Smooth muscle cell (in vitro differentiated cells): ENCODE results near the gene HNRNPH2. TPM values are rescaled to one million over a fixed set of nuclear protein-coding genes. Genes with fewer than 3 reads are reported as not detected.

Source experiments
- DNase-seq: peaks from one replicate; lab custom pipeline; 2025; ENCODE audit not compliant: unreplicated experiment; lab: John Stamatoyannopoulos, UW
- H2AFZ ChIP-seq: fragments of 200-600 bp; sonication (generic); 2 replicates; pipeline ENCODE4 v1.6.0; 2016; ENCODE audit warnings: antibody characterized with exemption, low read depth, mild to moderate bottlenecking
- H3F3A ChIP-seq: fragments of 200-600 bp; sonication (generic); 2 replicates; pipeline ENCODE4 v1.6.0; 2017; ENCODE audit warnings: antibody characterized with exemption, low read depth
- H3K27ac ChIP-seq: fragments of 200-600 bp; sonication (generic); 2 replicates; pipeline ENCODE4 v1.5.1; 2016; ENCODE audit warnings: low read depth, mild to moderate bottlenecking
- H3K27me3 ChIP-seq: fragments of 200-600 bp; sonication (generic); 2 replicates; pipeline ENCODE4 v1.6.1; 2016; ENCODE audit warnings: low read depth, mild to moderate bottlenecking
- H3K36me3 ChIP-seq: fragments of 200-600 bp; sonication (generic); 2 replicates; pipeline ENCODE4 v1.5.1; 2016; ENCODE audit warnings: low read depth
- H3K4me1 ChIP-seq: fragments of 200-600 bp; sonication (generic); 2 replicates; pipeline ENCODE4 v1.5.1; 2016; ENCODE audit warnings: low read depth
- H3K4me2 ChIP-seq: fragments of 200-600 bp; sonication (generic); 2 replicates; pipeline ENCODE4 v1.6.0; 2016; ENCODE audit warnings: mild to moderate bottlenecking
- H3K4me3 ChIP-seq: fragments of 200-600 bp; sonication (generic); 2 replicates; pipeline ENCODE4 v1.5.1; 2016; ENCODE audit warnings: mild to moderate bottlenecking
- H3K79me2 ChIP-seq: fragments of 200-600 bp; sonication (generic); 2 replicates; pipeline ENCODE4 v1.6.0; 2016; ENCODE audit warnings: low read depth, mild to moderate bottlenecking
- H3K9ac ChIP-seq: fragments of 200-600 bp; sonication (generic); 2 replicates; pipeline ENCODE4 v1.6.0; 2016; ENCODE audit warnings: low read depth
- H3K9me3 ChIP-seq: fragments of 200-600 bp; sonication (generic); replicated peaks from 2 replicates; pipeline ENCODE4 v1.5.1; 2016; ENCODE audit warnings: low read depth
- H4K20me1 ChIP-seq: fragments of 200-600 bp; sonication (generic); 2 replicates; pipeline ENCODE4 v1.6.0; 2016; ENCODE audit warnings: low read depth
- CTCF ChIP-seq: fragments of 200-600 bp; sonication (generic); IDR thresholded peaks from 2 replicates; pipeline ENCODE4 v1.5.1; 2017; ENCODE audit warnings: borderline replicate concordance, mild to moderate bottlenecking, antibody characterized with exemption; ENCODE audit not compliant: insufficient read depth, poor library complexity, severe bottlenecking
- WGBS: methylation state at CpG from one replicate; pipeline ENCODE4 v1.1.7; 2016; ENCODE audit warnings: low lambda C conversion rate; 5-methylcytosine and 5-hydroxymethylcytosine counted together
- polyA plus RNA-seq: library from polyadenylated mRNA; unstranded; fragments of >200 nt; fragmentation: Nextera tagmentation; extraction: Ambion mirVana; gene quantifications from 2 replicates; pipeline ENCODE4 v1.2.1, GENCODE V29; 2016
- total RNA-seq: library from RNA; depleted of rRNA; stranded (reverse); fragments of >200 nt; gene quantifications from 2 replicates; pipeline ENCODE4 v1.2.3, GENCODE V29; 2014

HNRNPH2 gene
- total and polyA plus RNA-seq, 2 experiments from 2014 or later = 56.4 to 79.9 TPM

GRCh38 chrX:101427954-101428353, 19.9 kb downstream of the HNRNPH2 start:
- no peak for DNase-seq
- H3K9ac ChIP-seq = no peak overlapping the region
- H3K36me3 ChIP-seq = no peaks in the 10 kb centered on the region
- H3K27me3 ChIP-seq = no peaks in the 10 kb centered on the region
- H3K4me2 ChIP-seq = no peak overlapping the region
- no peak overlapping the region for H3K27ac ChIP-seq
- H3F3A ChIP-seq = peaks cover 3% of the 10 kb centered on the region
- no peaks in the 10 kb centered on the region for H4K20me1 ChIP-seq
- H3K4me3 ChIP-seq = no peak overlapping the region
- no peak overlapping the region for H2AFZ ChIP-seq
- TF ChIP-seq CTCF = no peak
- peaks cover 9% of the 10 kb centered on the region for H3K9me3 ChIP-seq
- 80% methylated on average over 2 of the region's 2 CpGs for WGBS
- H3K4me1 ChIP-seq = no peaks in the 10 kb centered on the region
- no peaks in the 10 kb centered on the region for H3K79me2 ChIP-seq

- DNase-seq = no peak
- no peaks in the 10 kb centered on the region for H3K79me2 ChIP-seq
- peaks cover 9% of the 10 kb centered on the region for H3K9me3 ChIP-seq
- H3K27me3 ChIP-seq = no peaks in the 10 kb centered on the region
- peak overlapping the region; percentile 86 for H3K9ac ChIP-seq
- H3K4me1 ChIP-seq = no peaks in the 10 kb centered on the region
- H3K4me2 ChIP-seq = peak overlapping the region; percentile 73
- no peaks in the 10 kb centered on the region for H3K36me3 ChIP-seq
- TF ChIP-seq CTCF = no peak
- no peak overlapping the region for H3K4me3 ChIP-seq
- no peak overlapping the region for H2AFZ ChIP-seq
- H3F3A ChIP-seq = peaks cover 3% of the 10 kb centered on the region
- peak overlapping the region; percentile 98 for H3K27ac ChIP-seq
- no peaks in the 10 kb centered on the region for H4K20me1 ChIP-seq
- WGBS = 47% methylated on average over 1 of the region's 1 CpG
Observed at GRCh38 chrX:101429934-101430333, 21.9 kb downstream of the HNRNPH2 start.

- peaks cover 9% of the 10 kb centered on the region for H3K9me3 ChIP-seq
- WGBS = 73% methylated on average over 2 of the region's 2 CpGs
- no peaks in the 10 kb centered on the region for H4K20me1 ChIP-seq
- no peak for DNase-seq
- H3K4me2 ChIP-seq = peak overlapping the region; percentile 73
- no peaks in the 10 kb centered on the region for H3K27me3 ChIP-seq
- H2AFZ ChIP-seq = no peak overlapping the region
- no peaks in the 10 kb centered on the region for H3K79me2 ChIP-seq
- peaks cover 3% of the 10 kb centered on the region for H3F3A ChIP-seq
- H3K27ac ChIP-seq = peak overlapping the region; percentile 98
- no peaks in the 10 kb centered on the region for H3K36me3 ChIP-seq
- no peak for TF ChIP-seq CTCF
- no peaks in the 10 kb centered on the region for H3K4me1 ChIP-seq
- peak overlapping the region; percentile 86 for H3K9ac ChIP-seq
- H3K4me3 ChIP-seq = no peak overlapping the region
Observed at GRCh38 chrX:101430457-101431078, 22.5 kb downstream of the HNRNPH2 start.

- no peak overlapping the region for H2AFZ ChIP-seq
Observed at GRCh38 chrX:101442085-101442484, 34.1 kb downstream of the HNRNPH2 start.

More at GRCh38 chrX:101442085-101442484, 34.1 kb downstream of the HNRNPH2 start:
- Histone ChIP-seq H3K4me1 (no peaks in the 10 kb centered on the region), H4K20me1 (no peaks in the 10 kb centered on the region), H3K36me3 (no peaks in the 10 kb centered on the region), H3K27ac (no peak overlapping the region), H3K4me2 (no peak overlapping the region), H3K9ac (no peak overlapping the region), H3K27me3 (no peaks in the 10 kb centered on the region), H3K4me3 (no peak overlapping the region), H3K79me2 (no peaks in the 10 kb centered on the region), H3K9me3 (no peaks in the 10 kb centered on the region), H3F3A (no peaks in the 10 kb centered on the region)
- no peak for TF ChIP-seq CTCF
- DNase-seq = no peak
- 42% methylated on average over 2 of the region's 2 CpGs for WGBS
